Neural progenitor cell (in vitro differentiated cells): ENCODE data around the gene NDUFS1. TPM values are rescaled to one million over a fixed set of nuclear protein-coding genes. Genes with fewer than 3 reads are reported as not detected.

Source experiments
- DNase-seq: peaks from one replicate; pipeline ENCODE4 v3.0.0-alpha.2; 2016; ENCODE audit warnings: low spot score
- H2AFZ ChIP-seq: fragments of 200-600 bp; sonication (generic); replicated peaks from 2 replicates; pipeline ENCODE4 v1.6.1; 2016; ENCODE audit warnings: antibody characterized with exemption
- H3F3A ChIP-seq: fragments of 200-600 bp; sonication (generic); 2 replicates; pipeline ENCODE4 v1.6.1; 2016; ENCODE audit warnings: antibody characterized with exemption, low read depth
- H3K27ac ChIP-seq: fragments of 200-600 bp; sonication (generic); 2 replicates; pipeline ENCODE4 v1.5.1; 2016; ENCODE audit warnings: mild to moderate bottlenecking
- H3K27me3 ChIP-seq: fragments of 200-600 bp; sonication (generic); 2 replicates; pipeline ENCODE4 v1.6.1; 2016; ENCODE audit warnings: mild to moderate bottlenecking, moderate library complexity
- H3K36me3 ChIP-seq: fragments of 200-600 bp; sonication (generic); 2 replicates; pipeline ENCODE4 v1.5.1; 2016
- H3K4me1 ChIP-seq: fragments of 200-600 bp; sonication (generic); 2 replicates; pipeline ENCODE4 v1.6.1; 2016; ENCODE audit warnings: mixed run types
- H3K4me2 ChIP-seq: fragments of 200-600 bp; sonication (generic); 2 replicates; pipeline ENCODE4 v1.6.1; 2016
- H3K4me3 ChIP-seq: fragments of 200-600 bp; sonication (generic); 2 replicates; pipeline ENCODE4 v1.5.1; 2016
- H3K79me2 ChIP-seq: fragments of 200-600 bp; sonication (generic); 2 replicates; pipeline ENCODE4 v1.6.1; 2016; ENCODE audit warnings: low read depth
- H3K9ac ChIP-seq: fragments of 200-600 bp; sonication (generic); 2 replicates; pipeline ENCODE4 v1.6.1; 2016
- H3K9me3 ChIP-seq: fragments of 200-600 bp; sonication (generic); 2 replicates; pipeline ENCODE4 v1.5.1; 2016; ENCODE audit warnings: low read depth
- H4K20me1 ChIP-seq: fragments of 200-600 bp; sonication (generic); 2 replicates; pipeline ENCODE4 v1.6.1; 2016; ENCODE audit warnings: low read depth
- H3K27ac Mint-ChIP-seq: 3 replicates; pipeline ENCODE4 v1.8.0; 2021; ENCODE audit warnings: mixed read lengths
- H3K27me3 Mint-ChIP-seq: 2 replicates; pipeline ENCODE4 v1.8.0; 2022; ENCODE audit warnings: low read depth, mild to moderate bottlenecking, inconsistent platforms, moderate library complexity, mixed read lengths; ENCODE audit not compliant: insufficient read depth
- H3K36me3 Mint-ChIP-seq: 3 replicates; pipeline ENCODE4 v1.8.0; 2021; ENCODE audit warnings: mixed read lengths
- H3K4me1 Mint-ChIP-seq: 3 replicates; pipeline ENCODE4 v1.8.0; 2021; ENCODE audit warnings: mixed read lengths
- H3K4me3 Mint-ChIP-seq: 3 replicates; pipeline ENCODE4 v1.8.0; 2021; ENCODE audit warnings: mild to moderate bottlenecking, moderate library complexity, mixed read lengths
- H3K9me3 Mint-ChIP-seq: 3 replicates; pipeline ENCODE4 v1.8.0; 2020; ENCODE audit warnings: mixed read lengths
- CTCF ChIP-seq: fragments of 200-600 bp; sonication (generic); IDR thresholded peaks from 2 replicates; pipeline ENCODE4 v1.5.1; 2017; ENCODE audit warnings: antibody characterized with exemption, mild to moderate bottlenecking
- EZH2 ChIP-seq: fragments of 200-600 bp; sonication (generic); IDR thresholded peaks from 2 replicates; pipeline ENCODE4 v1.6.1; 2017; ENCODE audit warnings: antibody characterized with exemption, mild to moderate bottlenecking, moderate library complexity
- EZH2phosphoT487 ChIP-seq: fragments of 200-600 bp; sonication (generic); IDR thresholded peaks from 2 replicates; pipeline ENCODE4 v1.6.1; 2017; ENCODE audit warnings: antibody characterized with exemption
- small RNA-seq: library from RNA; depleted of rRNA; stranded (forward); fragments of <200 nt; gene quantifications from one replicate; pipeline ENCODE3, GENCODE V24; 2015
- total RNA-seq: library from RNA; depleted of rRNA; stranded (reverse); fragments of >200 nt; gene quantifications from 2 replicates; pipeline ENCODE4 v1.2.3, GENCODE V29; 2015; ENCODE audit warnings: low replicate concordance

Gene NDUFS1
- total RNA-seq, 1 donor from 2014 or later, result 115 TPM

GRCh38 chr2:206075113-206075512, 84.1 kb downstream of the NDUFS1 start:
- Mint-ChIP-seq H3K36me3 (peaks cover 1% of the 10 kb centered on the region), H3K27ac (no peak overlapping the region)

DNA sequence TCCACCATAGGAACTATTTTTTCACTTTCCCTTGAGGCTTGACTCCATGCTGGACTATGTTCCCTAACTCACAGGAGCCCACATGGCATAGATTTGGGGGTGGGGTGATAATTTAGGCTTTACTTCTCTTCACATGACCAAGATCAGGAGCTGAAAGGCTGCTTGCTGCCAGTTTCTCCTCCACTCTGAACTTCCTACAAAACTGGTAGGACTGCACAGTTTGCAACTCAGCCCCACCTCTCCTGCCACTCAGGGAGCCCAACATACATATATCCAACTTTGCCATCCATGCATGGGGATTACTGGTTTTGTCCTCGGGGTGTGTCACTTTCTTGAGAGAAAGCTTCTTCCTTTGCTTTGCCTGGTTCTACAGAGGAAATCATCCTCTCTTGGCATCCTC, 87.4 kb downstream of the NDUFS1 start:
- Histone ChIP-seq H3F3A (no peaks in the 10 kb centered on the region), H3K4me1 (peaks cover 3% of the 10 kb centered on the region), H2AFZ (no peak overlapping the region), H3K9ac (no peak overlapping the region), H3K9me3 (no peaks in the 10 kb centered on the region), H3K79me2 (peaks cover 98% of the 10 kb centered on the region), H3K4me3 (no peak overlapping the region), H3K36me3 (no peaks in the 10 kb centered on the region), H4K20me1 (no peaks in the 10 kb centered on the region), H3K4me2 (no peak overlapping the region), H3K27ac (no peak overlapping the region), H3K27me3 (no peaks in the 10 kb centered on the region)
- no peaks in the 10 kb centered on the region for H3K4me1 Mint-ChIP-seq
- H3K9me3 Mint-ChIP-seq, result no peaks in the 10 kb centered on the region
- H3K27me3 Mint-ChIP-seq, result no peaks in the 10 kb centered on the region
- no peak overlapping the region for H3K4me3 Mint-ChIP-seq
- TF ChIP-seq EZH2, result no peak
- TF ChIP-seq CTCF, result no peak
- TF ChIP-seq EZH2phosphoT487, result no peak
- no peak for DNase-seq
- no peak overlapping the region for H3K27ac Mint-ChIP-seq
- peaks cover 4% of the 10 kb centered on the region for H3K36me3 Mint-ChIP-seq

More at GRCh38 chr2:206075113-206075512, 84.1 kb downstream of the NDUFS1 start:
- peaks cover 98% of the 10 kb centered on the region for H3K79me2 ChIP-seq
- peaks cover 5% of the 10 kb centered on the region for H4K20me1 ChIP-seq
- TF ChIP-seq CTCF (no peak), EZH2phosphoT487 (no peak), EZH2 (no peak)
- H3K9ac ChIP-seq, result no peak overlapping the region
- H3K27ac ChIP-seq, result no peak overlapping the region
- DNase-seq, result no peak
- Mint-ChIP-seq H3K9me3 (no peaks in the 10 kb centered on the region), H3K27me3 (no peaks in the 10 kb centered on the region), H3K4me1 (peaks cover 11% of the 10 kb centered on the region), H3K4me3 (no peak overlapping the region)
- no peak overlapping the region for H2AFZ ChIP-seq
- peaks cover 13% of the 10 kb centered on the region for H3F3A ChIP-seq
- H3K4me1 ChIP-seq, result peaks cover 13% of the 10 kb centered on the region
- no peak overlapping the region for H3K4me3 ChIP-seq
- H3K27me3 ChIP-seq, result no peaks in the 10 kb centered on the region
- no peak overlapping the region for H3K4me2 ChIP-seq
- H3K36me3 ChIP-seq, result no peaks in the 10 kb centered on the region
- no peaks in the 10 kb centered on the region for H3K9me3 ChIP-seq

- Histone ChIP-seq H3K27me3 (no peaks in the 10 kb centered on the region), H3F3A (no peaks in the 10 kb centered on the region), H3K4me1 (peaks cover 3% of the 10 kb centered on the region), H3K4me2 (no peak overlapping the region), H3K79me2 (peaks cover 98% of the 10 kb centered on the region), H3K4me3 (no peak overlapping the region), H4K20me1 (peaks cover 4% of the 10 kb centered on the region), H2AFZ (no peak overlapping the region), H3K9ac (no peak overlapping the region), H3K27ac (no peak overlapping the region), H3K9me3 (no peaks in the 10 kb centered on the region), H3K36me3 (no peaks in the 10 kb centered on the region)
- H3K36me3 Mint-ChIP-seq, result peaks cover 2% of the 10 kb centered on the region
- no peaks in the 10 kb centered on the region for H3K4me1 Mint-ChIP-seq
- no peak for DNase-seq
- H3K4me3 Mint-ChIP-seq, result no peak overlapping the region
- no peak overlapping the region for H3K27ac Mint-ChIP-seq
- no peaks in the 10 kb centered on the region for H3K27me3 Mint-ChIP-seq
- H3K9me3 Mint-ChIP-seq, result no peaks in the 10 kb centered on the region
- TF ChIP-seq EZH2phosphoT487, result no peak
Measured at GRCh38 chr2:206069417-206069816, 89.8 kb downstream of the NDUFS1 start.

GRCh38 chr2:206068207-206068606, 91.0 kb downstream of the NDUFS1 start:
- DNase-seq, result no peak
- H3K79me2 ChIP-seq, result peaks cover 97% of the 10 kb centered on the region

More at GRCh38 chr2:206068207-206068606, 91.0 kb downstream of the NDUFS1 start:
- H3K4me3 ChIP-seq, result no peak overlapping the region
- H2AFZ ChIP-seq, result no peak overlapping the region
- no peak overlapping the region for H3K27ac Mint-ChIP-seq
- H3K27me3 Mint-ChIP-seq, result no peaks in the 10 kb centered on the region
- H3K4me3 Mint-ChIP-seq, result no peak overlapping the region
- H3K4me1 ChIP-seq, result peaks cover 3% of the 10 kb centered on the region
- H3K9me3 Mint-ChIP-seq, result no peaks in the 10 kb centered on the region
- H3K36me3 Mint-ChIP-seq, result peaks cover 6% of the 10 kb centered on the region
- H4K20me1 ChIP-seq, result peaks cover 4% of the 10 kb centered on the region
- H3K9ac ChIP-seq, result no peak overlapping the region
- H3K27ac ChIP-seq, result no peak overlapping the region
- no peaks in the 10 kb centered on the region for H3K4me1 Mint-ChIP-seq
- TF ChIP-seq CTCF, result no peak
- no peak for TF ChIP-seq EZH2phosphoT487
- H3K4me2 ChIP-seq, result no peak overlapping the region
- no peaks in the 10 kb centered on the region for H3F3A ChIP-seq
- H3K36me3 ChIP-seq, result no peaks in the 10 kb centered on the region
- H3K9me3 ChIP-seq, result no peaks in the 10 kb centered on the region
- H3K27me3 ChIP-seq, result no peaks in the 10 kb centered on the region

Small RNA genes lying within 50 kb of the gene (small RNA-seq; reads per million reads assigned to genes)
- not detected for gene RF00134
- not detected for gene RF02271
- not detected for gene SNORA41
- not detected for gene SNORD51

Other genes with a start within 250 kb of the NDUFS1 start
- gene INO80D, start 73.3 kb downstream of the NDUFS1 start, total RNA-seq, result 8.1 and 11.3 TPM in 2 replicates
- 671 and 807 TPM in 2 replicates for gene EEF1B2, start 451 bp upstream of the NDUFS1 start, total RNA-seq
- gene ZDBF2, start 115.2 kb upstream of the NDUFS1 start, total RNA-seq, result 42.6 and 83.6 TPM in 2 replicates